Muscle layer of colon (tissue), 2 donors: ENCODE data around the gene ZNF8.
"Not testable (repeated sequence)": the region's sequence is repeated elsewhere in the genome, so short reads cannot be mapped to it uniquely, and the experiment has no call there.

Experiments used
- H3K27ac ChIP-seq: one replicate; pipeline ENCODE4 v1.7.0; 2013; ENCODE audit warnings: low read depth, mild to moderate bottlenecking, low read length, moderate library complexity
- H3K27me3 ChIP-seq, 2 donors: one replicate each; pipeline ENCODE4 v1.7.0; 2013; ENCODE audit warnings: low read length in 2 of 2, mild to moderate bottlenecking in 2 of 2; ENCODE audit not compliant: insufficient read depth in 2 of 2, control insufficient read depth in 1 of 2
- H3K36me3 ChIP-seq: one replicate; pipeline ENCODE4 v1.7.0; 2013; ENCODE audit warnings: mild to moderate bottlenecking, low read length; ENCODE audit not compliant: insufficient read depth
- H3K4me1 ChIP-seq: one replicate; pipeline ENCODE4 v1.7.0; 2013; ENCODE audit warnings: mild to moderate bottlenecking, low read length; ENCODE audit not compliant: insufficient read depth
- H3K4me3 ChIP-seq, 2 donors: one replicate each; pipeline ENCODE4 v1.7.0; 2013; ENCODE audit warnings: low read length in 2 of 2, low read depth in 1 of 2, mild to moderate bottlenecking in 1 of 2, moderate library complexity in 1 of 2
- H3K9ac ChIP-seq: one replicate; pipeline ENCODE4 v1.7.0; 2013; ENCODE audit warnings: low read length
- H3K9me3 ChIP-seq: one replicate; pipeline ENCODE4 v1.7.0; 2013; ENCODE audit warnings: mild to moderate bottlenecking, low read length
- donor health status: abdominal sarcoma.
- donor health status: Adenocarcinoma of cecum.

ZNF8 gene

GRCh38 chr19:58338336-58338735, 59.6 kb downstream of the ZNF8 start:
- Histone ChIP-seq H3K4me1 (no peaks in the 10 kb centered on the region), H3K9ac (no peak overlapping the region), H3K27me3 (no peaks in the 10 kb centered on the region), H3K9me3 (no peaks in the 10 kb centered on the region), H3K4me3 (no peak overlapping the region), H3K27ac (no peak overlapping the region), H3K36me3 (peaks cover 51% of the 10 kb centered on the region)

GRCh38 chr19:58338825-58339558, 60.2 kb downstream of the ZNF8 start:
- H3K27me3 ChIP-seq, result no peaks in the 10 kb centered on the region
- no peak overlapping the region for H3K9ac ChIP-seq
- no peak overlapping the region for H3K4me3 ChIP-seq
- H3K36me3 ChIP-seq, result peaks cover 51% of the 10 kb centered on the region
- no peaks in the 10 kb centered on the region for H3K4me1 ChIP-seq
- H3K27ac ChIP-seq, result no peak overlapping the region
- H3K9me3 ChIP-seq, result no peaks in the 10 kb centered on the region

DNA sequence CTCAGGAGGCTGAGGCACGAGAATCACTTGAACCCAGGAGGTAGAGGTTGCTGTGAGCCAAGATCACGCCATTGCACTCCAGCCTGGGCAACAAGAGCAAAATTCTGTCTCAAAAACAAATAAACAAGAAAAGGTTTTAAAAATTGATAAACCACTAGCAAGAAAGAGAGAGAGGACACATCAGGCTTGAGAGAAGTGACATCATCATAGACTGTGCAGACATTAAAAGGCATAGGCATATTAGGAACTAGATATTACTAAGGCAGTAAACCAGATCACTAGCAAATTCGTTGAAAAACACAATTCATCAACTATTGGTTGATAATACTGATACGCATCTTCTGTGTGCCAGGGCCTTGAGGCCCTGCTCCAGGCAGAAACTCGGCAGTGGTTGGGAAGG, 66.8 kb downstream of the ZNF8 start:
- Histone ChIP-seq H3K27me3 (peaks cover 0 to 24% of the 10 kb centered on the region in 2 donors), H3K4me1 (no peaks in the 10 kb centered on the region), H3K9me3 (no peaks in the 10 kb centered on the region), H3K9ac (no peak overlapping the region), H3K36me3 (peaks cover 9% of the 10 kb centered on the region), H3K27ac (no peak overlapping the region), H3K4me3 (no peak overlapping the region)

DNA sequence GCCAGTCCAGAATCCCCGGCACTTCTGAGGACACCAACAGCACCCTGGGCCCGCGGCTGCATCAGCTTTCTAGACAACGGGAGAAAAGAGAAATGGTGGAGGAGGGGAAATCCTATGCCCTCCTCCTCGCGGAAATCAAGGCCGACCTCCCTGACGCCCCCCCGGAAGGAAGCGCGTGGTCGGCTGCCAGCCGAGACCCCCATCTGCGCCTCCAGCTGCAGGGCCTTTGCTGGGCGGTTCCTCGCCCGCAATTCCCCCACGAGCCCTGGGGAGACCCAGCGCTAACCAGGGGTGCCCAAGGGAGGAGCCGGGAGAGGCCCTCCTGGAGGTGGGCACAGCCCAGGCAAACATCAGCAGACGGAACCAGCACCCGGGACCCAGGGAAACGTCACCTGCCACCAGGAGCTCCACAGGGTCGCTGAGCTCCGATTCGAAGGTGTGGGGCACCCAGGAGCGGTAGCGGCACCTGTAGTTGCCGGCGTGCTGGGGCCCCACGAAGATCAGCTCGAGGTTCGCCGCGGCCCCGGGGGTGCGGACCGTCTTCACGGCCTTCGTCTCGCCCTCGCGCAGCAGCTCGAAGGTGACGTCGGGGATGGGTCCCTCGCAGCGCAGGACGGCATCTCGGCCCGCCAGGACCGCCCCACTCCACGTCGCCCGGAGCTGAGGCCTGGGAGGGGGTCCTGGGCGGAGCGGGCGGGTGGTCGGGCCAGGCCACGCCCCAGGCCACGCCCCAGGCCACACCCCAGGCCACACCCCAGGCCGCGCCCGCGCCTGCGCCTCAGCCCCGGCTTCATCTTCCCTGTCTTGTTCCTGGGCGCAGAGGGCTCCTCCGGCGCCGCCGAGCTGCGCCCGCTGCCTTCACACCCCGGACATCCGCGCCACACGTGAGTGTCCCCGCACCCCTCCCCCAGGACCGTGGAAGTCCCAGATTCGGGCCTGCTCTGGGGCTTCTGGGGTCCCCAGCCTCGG, 68.5 kb downstream of the ZNF8 start:
- Histone ChIP-seq H3K4me1 (no peaks in the 10 kb centered on the region), H3K9me3 (no peaks in the 10 kb centered on the region), H3K27ac (no peak overlapping the region), H3K27me3 (peaks cover 2 to 40% of the 10 kb centered on the region in 2 donors), H3K9ac (no peak overlapping the region), H3K36me3 (peaks cover 3% of the 10 kb centered on the region), H3K4me3 (no peak overlapping the region)

DNA sequence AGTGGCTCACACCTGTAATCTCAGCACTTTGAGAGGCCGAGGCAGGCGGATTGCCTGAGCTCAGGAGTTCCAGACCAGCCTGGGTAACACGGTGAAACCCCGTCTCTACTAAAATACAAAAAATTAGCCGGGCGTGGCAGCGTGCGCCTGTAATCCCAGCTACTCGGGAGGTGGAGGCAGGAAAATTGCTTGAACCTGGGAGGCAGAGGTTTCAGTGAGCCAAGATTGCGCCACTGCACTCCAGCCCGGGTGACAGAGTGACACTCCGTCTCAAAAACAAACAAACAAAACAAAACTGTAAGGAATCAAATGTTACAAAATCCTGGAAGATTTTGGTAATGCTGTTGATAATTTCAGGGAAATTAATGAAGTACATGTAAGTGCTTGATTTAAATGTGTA, 69.3 kb downstream of the ZNF8 start:
- peaks cover 10 to 48% of the 10 kb centered on the region in 2 donors for H3K27me3 ChIP-seq
- H3K4me1 ChIP-seq, H3K27ac ChIP-seq: not testable (repeated sequence)

GRCh38 chr19:58349590-58349989, 70.8 kb downstream of the ZNF8 start:
- Histone ChIP-seq H3K9ac (no peak overlapping the region), H3K27me3 (peaks cover 21 to 54% of the 10 kb centered on the region in 2 donors), H3K4me3 (no peak overlapping the region), H3K27ac (no peak overlapping the region), H3K36me3 (no peaks in the 10 kb centered on the region), H3K4me1 (no peaks in the 10 kb centered on the region), H3K9me3 (no peaks in the 10 kb centered on the region)

More for the DNA sequence above, 69.3 kb downstream of the ZNF8 start:
- not testable (repeated sequence) for H3K36me3 ChIP-seq, H3K4me3 ChIP-seq, H3K9me3 ChIP-seq, H3K9ac ChIP-seq

DNA sequence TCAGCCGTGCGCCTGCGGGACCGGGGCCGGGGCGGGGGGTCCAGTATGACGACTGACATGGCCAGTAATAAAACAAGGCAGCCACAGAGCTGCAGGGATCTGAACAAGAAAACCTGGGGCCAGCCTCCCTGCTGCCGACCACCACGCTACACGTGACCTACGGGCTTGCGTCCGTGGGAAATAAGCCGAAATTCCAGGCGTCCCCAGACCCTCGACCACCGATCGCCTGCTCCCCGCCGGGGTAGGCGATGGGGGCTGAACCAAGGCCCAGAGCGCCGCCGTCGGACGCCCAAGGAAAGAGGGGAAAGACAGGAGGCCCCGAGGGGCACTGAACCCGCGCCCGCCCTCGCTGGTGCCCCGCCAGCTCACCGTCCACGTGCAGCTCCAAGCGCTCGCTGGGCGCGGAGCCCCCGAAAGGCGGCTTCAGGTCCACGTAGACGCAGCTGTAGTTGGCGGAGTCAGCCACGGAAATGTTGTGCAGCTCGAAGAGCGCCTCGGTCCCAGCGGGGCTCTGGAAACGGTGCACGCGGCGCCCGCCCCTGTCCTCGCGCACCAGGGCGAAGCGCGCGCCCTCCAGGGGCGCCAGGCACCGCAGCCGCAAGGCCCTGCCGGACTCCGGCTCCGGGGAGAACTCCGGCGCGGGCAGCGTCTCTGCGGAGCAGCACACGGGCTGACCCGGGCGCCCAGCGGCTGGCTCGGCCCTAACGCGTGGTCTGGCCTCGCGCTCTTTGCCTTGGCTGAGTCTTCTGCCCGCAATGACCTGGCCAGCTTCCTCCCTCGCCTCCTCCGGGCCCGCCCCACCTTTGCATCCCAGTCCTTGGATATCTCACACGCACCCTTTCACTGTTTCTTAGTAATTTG, 71.5 kb downstream of the ZNF8 start:
- Histone ChIP-seq H3K9ac (no peak overlapping the region), H3K4me1 (no peaks in the 10 kb centered on the region), H3K27ac (no peak overlapping the region), H3K27me3 (peaks cover 23 to 60% of the 10 kb centered on the region in 2 donors), H3K36me3 (no peaks in the 10 kb centered on the region), H3K9me3 (no peaks in the 10 kb centered on the region), H3K4me3 (no peak overlapping the region)

DNA sequence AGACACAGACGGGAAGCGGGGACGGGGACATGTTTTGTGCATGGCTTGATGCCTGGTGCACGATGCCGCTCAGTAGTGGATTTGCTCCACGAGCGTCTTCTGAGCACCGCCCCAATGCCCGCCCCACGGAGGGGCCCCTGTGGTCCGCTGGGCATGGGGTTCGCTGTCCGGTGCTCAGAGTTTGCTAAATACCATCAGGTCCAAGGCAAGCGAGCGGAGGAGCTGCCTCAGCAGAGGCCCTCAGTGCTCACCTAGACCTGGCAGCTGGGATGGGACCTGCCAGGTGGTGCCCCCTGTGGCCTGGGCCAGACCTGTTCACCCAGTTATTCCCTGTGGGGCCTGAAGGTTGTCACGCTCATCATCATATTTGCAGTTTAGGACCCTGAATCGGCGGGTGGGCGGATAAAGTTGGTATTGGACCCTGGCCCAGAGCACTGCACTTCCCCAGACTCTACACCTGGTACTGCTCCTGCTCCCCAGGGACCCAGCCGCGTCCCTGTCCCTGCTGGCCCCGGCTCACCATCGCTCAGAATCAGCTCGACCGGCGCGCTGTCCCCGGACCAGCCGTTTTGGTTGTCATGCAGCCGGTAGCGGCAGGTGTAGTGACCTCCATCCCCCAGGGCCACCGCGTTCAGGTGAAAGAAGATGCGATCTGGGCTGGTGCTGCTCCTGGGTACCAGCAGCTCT, 72.3 kb downstream of the ZNF8 start:
- no peak overlapping the region for H3K27ac ChIP-seq
- no peaks in the 10 kb centered on the region for H3K9me3 ChIP-seq
- no peak overlapping the region for H3K4me3 ChIP-seq
- H3K4me1 ChIP-seq, result no peaks in the 10 kb centered on the region
- no peaks in the 10 kb centered on the region for H3K36me3 ChIP-seq
- no peak overlapping the region for H3K9ac ChIP-seq
- peaks cover 29 to 68% of the 10 kb centered on the region in 2 donors for H3K27me3 ChIP-seq

DNA sequence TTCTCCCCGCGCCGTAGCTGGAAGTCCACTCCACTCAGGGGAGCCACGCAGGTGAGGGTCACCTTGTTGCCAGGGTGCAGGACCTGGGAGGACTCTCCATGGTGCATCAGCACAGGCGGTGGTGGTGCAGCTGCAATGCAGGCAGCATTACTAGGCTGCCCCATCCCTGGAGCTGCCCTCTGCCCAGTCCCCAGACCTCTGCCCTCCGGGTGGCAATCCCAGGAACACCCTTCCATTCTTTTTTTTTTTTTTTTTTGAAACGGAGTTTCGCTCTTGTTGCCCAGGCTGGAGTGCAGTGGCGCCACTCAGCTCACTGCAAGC, 72.8 kb downstream of the ZNF8 start:
- Histone ChIP-seq H3K9ac (no peak overlapping the region), H3K27me3 (peaks cover 29 to 72% of the 10 kb centered on the region in 2 donors), H3K4me1 (no peaks in the 10 kb centered on the region), H3K9me3 (no peaks in the 10 kb centered on the region), H3K27ac (no peak overlapping the region), H3K4me3 (no peak overlapping the region), H3K36me3 (no peaks in the 10 kb centered on the region)

GRCh38 chr19:58351990-58352755, 73.4 kb downstream of the ZNF8 start:
- Histone ChIP-seq H3K4me3 (no peak overlapping the region), H3K9ac (no peak overlapping the region), H3K36me3 (no peaks in the 10 kb centered on the region), H3K9me3 (no peaks in the 10 kb centered on the region), H3K27ac (no peak overlapping the region), H3K4me1 (no peaks in the 10 kb centered on the region), H3K27me3 (peaks cover 29 to 72% of the 10 kb centered on the region in 2 donors)
